ENCODE results near the gene NOTCH3.

NOTCH3 gene

DNA sequence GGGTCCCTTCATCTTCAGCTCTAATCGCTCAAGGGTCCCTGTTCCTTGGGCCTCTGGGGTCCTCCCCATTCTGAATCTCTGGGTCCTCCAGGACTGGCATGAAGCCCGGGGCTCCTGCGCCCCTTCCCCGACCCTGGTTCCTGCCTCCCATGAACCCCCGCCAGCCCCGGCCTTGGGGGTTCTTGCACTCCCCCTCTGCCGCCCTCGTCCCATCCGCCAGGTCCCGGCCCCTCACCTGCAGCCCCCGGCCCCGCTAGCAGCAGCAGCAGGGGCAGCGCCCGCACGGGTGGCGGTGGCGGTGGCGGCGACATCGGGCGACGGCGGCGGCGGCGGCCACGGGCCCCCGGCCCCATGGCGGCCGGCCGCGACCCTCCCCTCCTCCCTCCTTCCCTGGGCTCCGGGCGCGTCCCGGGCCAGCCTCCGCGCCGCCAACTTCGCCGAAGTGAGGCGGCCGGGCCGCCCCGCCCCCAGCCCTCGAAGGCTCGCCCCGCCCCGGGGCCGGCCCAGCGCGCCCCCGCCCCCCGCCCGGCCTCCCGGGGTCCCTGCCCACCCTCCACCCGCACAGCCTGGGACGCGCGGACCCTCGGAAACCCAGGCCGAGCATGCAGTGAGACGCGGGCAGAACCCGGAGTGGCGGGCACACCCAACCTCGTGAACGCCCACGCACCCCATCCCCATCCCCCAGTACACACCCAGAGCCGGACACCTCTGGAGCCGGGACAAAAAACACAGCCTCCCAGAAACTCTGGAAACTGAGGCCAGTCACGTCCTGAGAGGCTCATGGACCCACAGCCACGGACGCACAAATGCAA is at the start of gene NOTCH3:
TSS of gene NOTCH3 (minus strand) at position 443 of the 812 bp plus-strand sequence. CDS start at position 353, 90 bp downstream.
- H3K4me3 ChIP-seq (ENCODE audit: low read length) = peak within 1 kb of the TSS; percentile 90
- TF ChIP-seq, protein P1, sequence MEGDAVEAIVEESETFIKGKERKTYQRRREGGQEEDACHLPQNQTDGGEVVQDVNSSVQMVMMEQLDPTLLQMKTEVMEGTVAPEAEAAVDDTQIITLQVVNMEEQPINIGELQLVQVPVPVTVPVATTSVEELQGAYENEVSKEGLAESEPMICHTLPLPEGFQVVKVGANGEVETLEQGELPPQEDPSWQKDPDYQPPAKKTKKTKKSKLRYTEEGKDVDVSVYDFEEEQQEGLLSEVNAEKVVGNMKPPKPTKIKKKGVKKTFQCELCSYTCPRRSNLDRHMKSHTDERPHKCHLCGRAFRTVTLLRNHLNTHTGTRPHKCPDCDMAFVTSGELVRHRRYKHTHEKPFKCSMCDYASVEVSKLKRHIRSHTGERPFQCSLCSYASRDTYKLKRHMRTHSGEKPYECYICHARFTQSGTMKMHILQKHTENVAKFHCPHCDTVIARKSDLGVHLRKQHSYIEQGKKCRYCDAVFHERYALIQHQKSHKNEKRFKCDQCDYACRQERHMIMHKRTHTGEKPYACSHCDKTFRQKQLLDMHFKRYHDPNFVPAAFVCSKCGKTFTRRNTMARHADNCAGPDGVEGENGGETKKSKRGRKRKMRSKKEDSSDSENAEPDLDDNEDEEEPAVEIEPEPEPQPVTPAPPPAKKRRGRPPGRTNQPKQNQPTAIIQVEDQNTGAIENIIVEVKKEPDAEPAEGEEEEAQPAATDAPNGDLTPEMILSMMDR (IDR thresholded peaks at IDR 0.05; ENCODE audit: insufficient read depth, low read depth, low read length, missing control alignments) = no peak
- DNase-seq (ENCODE audit: low read depth) = no peak

DNA sequence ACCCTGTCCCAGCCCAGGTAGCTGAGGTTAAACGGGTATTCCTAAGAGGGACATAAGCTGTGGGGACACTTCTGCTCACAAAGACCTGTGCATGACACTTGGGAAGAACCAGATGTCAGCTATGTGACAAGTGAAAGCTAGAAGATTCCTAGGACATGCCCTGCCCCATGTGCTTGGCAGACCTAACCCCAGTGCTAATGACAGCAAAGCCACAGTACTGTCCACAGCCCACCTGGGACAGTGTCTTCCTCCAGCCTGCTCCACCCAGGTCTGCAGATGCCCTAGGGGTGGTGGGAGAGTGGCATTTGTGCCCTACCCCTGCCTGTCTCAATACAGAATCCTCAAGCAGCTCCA is 49.8 kb upstream of the NOTCH3 start:
- no peak overlapping the region for H3K4me3 ChIP-seq (ENCODE audit: low read length)
- TF ChIP-seq, protein P1 (IDR thresholded peaks at IDR 0.05; ENCODE audit: insufficient read depth, low read depth, low read length, missing control alignments) = no peak
- DNase-seq (ENCODE audit: low read depth) = no peak

DNA sequence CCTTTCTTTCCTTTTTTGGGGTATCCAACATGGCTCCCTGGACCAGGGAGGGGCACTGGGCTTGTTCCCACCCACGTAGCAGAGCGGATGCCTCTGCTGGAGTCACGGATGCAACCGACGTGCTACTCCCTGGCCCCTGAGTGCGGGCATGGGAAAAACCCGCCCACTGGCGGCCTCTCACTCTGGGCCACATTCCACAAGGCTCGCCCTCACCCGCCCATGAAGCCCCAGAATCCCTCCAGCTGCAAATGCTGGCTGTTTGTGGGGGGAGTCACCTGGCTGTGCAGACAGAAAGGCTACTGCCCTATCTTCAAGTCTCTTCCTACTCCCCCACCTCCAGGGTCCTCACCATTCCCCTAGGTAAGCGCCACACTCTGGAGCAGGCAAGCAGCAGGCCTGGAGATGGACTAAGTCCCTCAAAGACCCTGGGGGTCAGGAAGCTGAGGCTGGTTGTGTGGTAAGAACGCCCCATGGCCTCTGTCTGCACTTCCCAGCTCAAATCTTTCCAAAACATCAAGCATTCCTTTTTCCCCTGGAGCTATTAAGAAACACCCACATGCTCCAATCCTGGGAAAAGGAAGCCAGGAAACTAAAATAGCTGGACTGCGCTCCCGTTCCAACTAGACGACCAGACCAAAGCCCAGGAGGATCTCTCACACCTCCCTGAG is 49.3 kb upstream of the NOTCH3 start:
- DNase-seq (ENCODE audit: low read depth) = peak; percentile 72
- no peak overlapping the region for H3K4me3 ChIP-seq (ENCODE audit: low read length)
- TF ChIP-seq, protein P1 (IDR thresholded peaks at IDR 0.05; ENCODE audit: insufficient read depth, low read depth, low read length, missing control alignments) = no peak

DNA sequence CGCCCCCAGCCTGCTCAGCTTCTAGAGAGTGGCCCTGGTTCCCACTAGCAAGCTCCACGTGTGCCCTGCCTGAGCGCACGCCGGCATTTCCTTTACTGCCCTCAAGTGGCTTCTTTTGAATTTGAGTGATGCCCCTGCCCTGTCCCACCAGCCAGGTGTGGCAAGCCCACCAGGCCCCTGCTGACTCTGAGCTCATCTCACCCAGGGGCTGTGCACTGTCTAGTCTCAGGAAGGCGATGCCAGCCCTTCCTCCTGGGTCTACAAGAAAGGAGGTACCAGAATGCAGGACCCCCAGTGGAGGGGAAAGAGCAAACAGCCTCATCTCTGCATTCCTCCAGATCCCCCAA is 48.7 kb upstream of the NOTCH3 start:
- H3K4me3 ChIP-seq (ENCODE audit: low read length) = no peak overlapping the region
- no peak for DNase-seq (ENCODE audit: low read depth)
- TF ChIP-seq, protein P1 (IDR thresholded peaks at IDR 0.05; ENCODE audit: insufficient read depth, low read depth, low read length, missing control alignments) = no peak

DNA sequence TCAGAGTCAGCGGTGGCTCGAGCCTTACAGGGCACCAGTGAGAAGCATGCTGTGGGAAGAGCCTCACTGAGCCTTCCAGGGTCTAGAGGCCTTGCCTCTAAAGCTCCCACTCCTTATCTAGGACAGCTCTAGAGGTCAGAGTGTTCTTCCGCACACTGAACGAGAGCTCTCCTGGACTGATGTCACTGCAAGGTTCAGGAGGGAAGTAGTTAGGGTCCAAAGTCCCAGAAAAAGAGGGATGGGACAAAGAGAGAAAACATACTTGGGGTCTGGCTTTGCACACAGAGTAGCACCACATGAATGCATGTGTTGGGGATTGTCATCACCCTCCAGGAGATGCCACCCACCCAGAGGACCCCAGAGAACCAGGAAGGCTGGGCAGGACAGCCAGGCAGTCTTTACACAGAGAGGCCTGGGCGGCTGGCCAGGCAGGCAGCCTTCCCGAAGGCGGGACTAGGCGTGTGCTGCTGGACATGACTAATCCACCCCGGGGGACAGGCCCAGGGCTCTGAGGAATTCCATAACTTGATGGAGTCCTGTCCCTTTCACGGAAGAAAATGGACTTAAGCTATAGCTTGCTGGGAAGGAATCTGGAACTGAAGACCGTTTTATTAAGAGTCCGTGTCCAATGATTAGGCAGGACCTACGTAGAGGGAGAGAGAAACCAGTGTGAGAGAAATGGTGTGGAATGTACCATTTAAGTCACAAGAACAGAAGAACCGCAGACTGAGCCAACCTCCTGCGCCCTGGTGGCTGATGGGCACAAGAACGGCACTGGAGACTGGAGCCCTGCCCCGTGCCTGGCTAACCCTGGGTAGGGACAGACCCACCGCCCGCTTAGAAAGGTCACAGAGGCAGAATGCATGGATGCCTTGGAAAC is 48.1 kb upstream of the NOTCH3 start:
- DNase-seq (ENCODE audit: low read depth) = peak; percentile 76
- TF ChIP-seq, protein P1 (IDR thresholded peaks at IDR 0.05; ENCODE audit: insufficient read depth, low read depth, low read length, missing control alignments) = peak; percentile 1
- H3K4me3 ChIP-seq (ENCODE audit: low read length) = no peak overlapping the region

DNA sequence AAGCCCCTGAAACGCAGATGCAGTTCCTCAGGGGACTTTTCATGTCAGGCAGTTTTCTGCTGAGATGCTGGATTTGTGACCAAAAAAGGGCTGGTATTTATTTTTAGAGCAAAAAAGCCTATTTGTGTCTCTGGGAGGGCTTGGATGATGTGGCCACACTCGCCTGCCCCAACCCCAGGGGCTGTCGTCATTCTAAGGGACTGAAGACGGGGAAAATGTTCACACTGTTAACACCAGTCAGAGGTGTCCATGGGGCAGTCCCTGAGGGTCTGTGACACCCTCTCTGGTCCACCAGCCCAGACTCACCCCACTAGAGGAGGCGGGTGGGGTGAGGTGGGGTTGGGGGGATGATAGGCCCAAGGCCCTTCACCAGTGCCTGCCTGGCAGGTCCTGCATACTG is 47.3 kb upstream of the NOTCH3 start:
- TF ChIP-seq, protein P1 (IDR thresholded peaks at IDR 0.05; ENCODE audit: insufficient read depth, low read depth, low read length, missing control alignments) = no peak
- no peak overlapping the region for H3K4me3 ChIP-seq (ENCODE audit: low read length)
- no peak for DNase-seq (ENCODE audit: low read depth)

Data from epithelial cell of esophagus (primary cell).